HG03135 (cell line): Measurements from ENCODE around the gene ABLIM2.
"Not testable (repeated sequence)": the region's sequence is repeated elsewhere in the genome, so short reads cannot be mapped to it uniquely, and the experiment has no call there.

ENCODE experiments used
- ATAC-seq: cut with Tn5 transposase; IDR thresholded peaks from one replicate; pipeline ENCODE4 v1.9.1; 2021; ENCODE audit warnings: mild to moderate bottlenecking, moderate library complexity; ENCODE audit not compliant: unreplicated experiment

The ABLIM2 gene

GRCh38 chr4:7950301-7951092 is 208.1 kb downstream of the ABLIM2 start:
- ATAC-seq, result no peak

GRCh38 chr4:7949759-7950158 is 208.9 kb downstream of the ABLIM2 start:
- no peak for ATAC-seq

GRCh38 chr4:7947927-7948326 is 210.7 kb downstream of the ABLIM2 start:
- ATAC-seq, result no peak

GRCh38 chr4:7945709-7946380 is 212.8 kb downstream of the ABLIM2 start:
- ATAC-seq, result no peak

- no peak for ATAC-seq
Measured at GRCh38 chr4:7944599-7945220, 213.9 kb downstream of the ABLIM2 start.

- not testable (repeated sequence) for ATAC-seq
Measured at GRCh38 chr4:7943688-7944087, 214.9 kb downstream of the ABLIM2 start.

GRCh38 chr4:7943211-7943610 is 215.4 kb downstream of the ABLIM2 start:
- no peak for ATAC-seq

GRCh38 chr4:7941965-7942496 is 216.6 kb downstream of the ABLIM2 start:
- no peak for ATAC-seq

- no peak for ATAC-seq
Measured at GRCh38 chr4:7941111-7941964, 217.3 kb downstream of the ABLIM2 start.

GRCh38 chr4:7939377-7940108 is 219.1 kb downstream of the ABLIM2 start, which contains the start of gene AFAP1:
TSS of gene AFAP1 (minus strand) at chr4:7939861. CDS start at chr4:7872078, 67,783 bp downstream.
- ATAC-seq, result peak; percentile 90

GRCh38 chr4:7938609-7939376 is 219.8 kb downstream of the ABLIM2 start:
- no peak for ATAC-seq

- ATAC-seq, result no peak
Measured at GRCh38 chr4:7938266-7938608, 220.4 kb downstream of the ABLIM2 start.

GRCh38 chr4:7937006-7937405 is 221.6 kb downstream of the ABLIM2 start:
- no peak for ATAC-seq

GRCh38 chr4:7933651-7934510 is 224.7 kb downstream of the ABLIM2 start:
- no peak for ATAC-seq

GRCh38 chr4:7932287-7932686 is 226.3 kb downstream of the ABLIM2 start:
- no peak for ATAC-seq

- ATAC-seq, result no peak
Measured at GRCh38 chr4:7929118-7929951, 229.3 kb downstream of the ABLIM2 start.

- no peak for ATAC-seq
Measured at GRCh38 chr4:7928711-7929110, 229.9 kb downstream of the ABLIM2 start.
